CD4-positive, alpha-beta T cell (primary cell): ENCODE measurements around the gene CCDC107. TPM values are rescaled to one million over a fixed set of nuclear protein-coding genes. Genes with fewer than 3 reads are reported as not detected.

Source experiments
- ATAC-seq: fragments of 200-7000 bp; cut with Tn5 transposase; one replicate; pipeline ENCODE4 v1.10.0; 2022; ENCODE audit warnings: mild to moderate bottlenecking; ENCODE audit not compliant: poor library complexity
- CTCF ChIA-PET: fragments of 350-600 bp; sonication (Branson Sonifier 250); formaldehyde crosslinking; loops from one replicate; lab custom pipeline; 2021; ENCODE audit warnings: antibody characterized with exemption, inconsistent platforms; lab: Charles Lee
- POLR2A ChIA-PET: fragments of 350-600 bp; sonication (Branson Sonifier 250); formaldehyde crosslinking; loops from one replicate; lab custom pipeline; 2021; ENCODE audit warnings: antibody characterized with exemption, inconsistent platforms; lab: Charles Lee
- DNase-seq, 14 experiments: peaks; one replicate each; pipeline ENCODE4 v3.0.0-alpha.2; 2013 to 2020; ENCODE audit warnings: mixed read lengths in 2 of 14
- H3K27ac ChIP-seq, 2 donors: one replicate each; pipeline versions ENCODE4 v1.5.1 to v1.7.0; 2013; ENCODE audit warnings: low read length in 2 of 2, low read depth in 1 of 2, mild to moderate bottlenecking in 1 of 2
- H3K27me3 ChIP-seq, 2 experiments: 1 replicate in 1 of 2; 2 replicates in 1 of 2; pipeline versions ENCODE4 v1.6.1 to v1.7.0; 2013; ENCODE audit warnings: low read length in 2 of 2, control low read depth in 1 of 2, mild to moderate bottlenecking in 1 of 2, moderate library complexity in 1 of 2; ENCODE audit not compliant: insufficient read depth in 2 of 2, control insufficient read depth in 1 of 2
- H3K36me3 ChIP-seq: one replicate; pipeline ENCODE4 v1.6.1; 2013; ENCODE audit warnings: low read length, control low read depth; ENCODE audit not compliant: insufficient read depth
- H3K4me1 ChIP-seq: one replicate; pipeline ENCODE4 v1.6.1; 2013; ENCODE audit warnings: low read length, control low read depth; ENCODE audit not compliant: insufficient read depth
- H3K4me3 ChIP-seq: one replicate; pipeline ENCODE4 v1.5.1; 2013; ENCODE audit warnings: mild to moderate bottlenecking, low read length, moderate library complexity
- H3K9me3 ChIP-seq, 2 experiments: 1 replicate in 1 of 2; 2 replicates in 1 of 2; pipeline versions ENCODE4 v1.6.1 to v1.7.0; 2013; ENCODE audit warnings: low read length in 2 of 2, mild to moderate bottlenecking in 2 of 2, control low read depth in 1 of 2, moderate library complexity in 1 of 2; ENCODE audit not compliant: control insufficient read depth in 1 of 2, insufficient read depth in 1 of 2
- H3K27ac Mint-ChIP-seq: one replicate; pipeline ENCODE4 v1.8.0; 2020; ENCODE audit warnings: mixed read lengths
- H3K27me3 Mint-ChIP-seq: one replicate; pipeline ENCODE4 v1.8.0; 2021; ENCODE audit warnings: mixed read lengths
- H3K36me3 Mint-ChIP-seq: one replicate; pipeline ENCODE4 v1.8.0; 2021; ENCODE audit warnings: low read depth, mixed read lengths
- H3K4me1 Mint-ChIP-seq: one replicate; pipeline ENCODE4 v1.8.0; 2021; ENCODE audit warnings: low read depth, mixed read lengths
- H3K4me3 Mint-ChIP-seq: one replicate; pipeline ENCODE4 v1.8.0; 2020; ENCODE audit warnings: mild to moderate bottlenecking, mixed read lengths
- H3K9me3 Mint-ChIP-seq: one replicate; pipeline ENCODE4 v1.8.0; 2020; ENCODE audit warnings: mixed read lengths
- CTCF ChIP-seq: fragments of 200-600 bp; IDR thresholded peaks from one replicate; pipeline ENCODE4 v1.8.0; 2022; ENCODE audit warnings: antibody characterized with exemption, mild to moderate bottlenecking
- intact Hi-C, 2 experiments: fragments of 100-400 bp; cut with DNase I in 1 of 2; cut with micrococcal nuclease in 1 of 2; formaldehyde crosslinking; loops; one replicate each; pipeline versions ENCODE4 v1.15.1 to v1.9.0; 2023 to 2025; cut with DNase I, micrococcal nuclease
- total RNA-seq, 174 experiments: library from RNA in 2 of 174; stranded (reverse) in 2 of 174; gene quantifications; one replicate each; pipeline ENCODE4 v1.2.3 and lab custom pipeline; 2021 to 2026

CCDC107 gene
- total RNA-seq, 2 experiments from 2014 or later: 10.2 TPM

- H3K9me3 Mint-ChIP-seq: no peaks in the 10 kb centered on the region
- H3K4me1 Mint-ChIP-seq: peaks cover 28% of the 10 kb centered on the region
- no peak for TF ChIP-seq CTCF
- no peak overlapping the region for H3K27ac ChIP-seq
- ChIA-PET POLR2A (interaction anchor here (0.8 to 2.3 kb wide), 10 partner anchors 25 to 58 kb away, joined by 3 to 10 read pairs (median 6); partner anchors contain the start of genes ARHGEF39, CCDC107, CREB3 and RMRP), CTCF (interaction anchor here (1.2 to 1.8 kb wide), 3 partner anchors 24 to 73 kb away, joined by 3 to 5 read pairs (median 3); no protein-coding TSS in a partner anchor)
- no peaks in the 10 kb centered on the region for H3K27me3 Mint-ChIP-seq
- no peaks in the 10 kb centered on the region for H3K9me3 ChIP-seq
- H3K27ac Mint-ChIP-seq: no peak overlapping the region
- H3K4me3 ChIP-seq: peak overlapping the region; percentile 88
- H3K27me3 ChIP-seq: no peaks in the 10 kb centered on the region
- intact Hi-C loops: no loop called here
- ATAC-seq: no peak
- no peaks in the 10 kb centered on the region for H3K36me3 ChIP-seq
- DNase-seq: no peak
- peaks cover 26% of the 10 kb centered on the region for H3K4me1 ChIP-seq
- peak overlapping the region; percentile 82 for H3K4me3 Mint-ChIP-seq
- H3K36me3 Mint-ChIP-seq: no peaks in the 10 kb centered on the region
These were observed 32.2 kb downstream of the CCDC107 start for GRCh38 chr9:35690294-35690613.

- ChIA-PET POLR2A (interaction anchor here (0.7 to 2.3 kb wide), 12 partner anchors 13 to 71 kb away, joined by 3 to 10 read pairs (median 4); partner anchors contain the start of genes ARHGEF39, CCDC107, CREB3 and RMRP), CTCF (interaction anchor here (1.2 to 1.8 kb wide), 3 partner anchors 23 to 74 kb away, joined by 3 to 5 read pairs (median 3); no protein-coding TSS in a partner anchor)
- intact Hi-C loops: no loop called here
- H3K27me3 ChIP-seq: no peaks in the 10 kb centered on the region
- H3K27ac ChIP-seq: peak overlapping the region; percentile 40 to 55
- Mint-ChIP-seq H3K9me3 (no peaks in the 10 kb centered on the region), H3K4me3 (peak overlapping the region; percentile 92), H3K4me1 (peaks cover 28% of the 10 kb centered on the region), H3K27ac (peak overlapping the region; percentile 73), H3K36me3 (no peaks in the 10 kb centered on the region), H3K27me3 (no peaks in the 10 kb centered on the region)
- TF ChIP-seq CTCF: no peak
- peak; percentile 63 for ATAC-seq
- H3K9me3 ChIP-seq: no peaks in the 10 kb centered on the region
- peak in 8 of 14 experiments; percentile 12 to 57 (median 38) for DNase-seq
- peaks cover 26% of the 10 kb centered on the region for H3K4me1 ChIP-seq
- H3K4me3 ChIP-seq: peak overlapping the region; percentile 88
- no peaks in the 10 kb centered on the region for H3K36me3 ChIP-seq
These were observed 32.7 kb downstream of the CCDC107 start for GRCh38 chr9:35690614-35691333.

GRCh38 chr9:35691334-35691650 lies 33.2 kb downstream of the CCDC107 start:
- peaks cover 27% of the 10 kb centered on the region for H3K4me1 ChIP-seq

More at GRCh38 chr9:35691334-35691650, 33.2 kb downstream of the CCDC107 start:
- Mint-ChIP-seq H3K4me1 (peaks cover 30% of the 10 kb centered on the region), H3K9me3 (no peaks in the 10 kb centered on the region), H3K27ac (peak overlapping the region; percentile 73), H3K4me3 (peak overlapping the region; percentile 92), H3K36me3 (no peaks in the 10 kb centered on the region), H3K27me3 (no peaks in the 10 kb centered on the region)
- Histone ChIP-seq H3K27me3 (no peaks in the 10 kb centered on the region), H3K4me3 (peak overlapping the region; percentile 88), H3K27ac (peak overlapping the region; percentile 40 to 55), H3K9me3 (no peaks in the 10 kb centered on the region), H3K36me3 (no peaks in the 10 kb centered on the region)
- ATAC-seq (no peak), DNase-seq (no peak)
- intact Hi-C loops: no loop called here
- ChIA-PET POLR2A (interaction anchor here (0.7 to 2.3 kb wide), 13 partner anchors 11 to 72 kb away, joined by 3 to 10 read pairs (median 4); partner anchors contain the start of genes ARHGEF39, CCDC107, RMRP and SIT1), CTCF (interaction anchor here (1.2 to 1.8 kb wide), 3 partner anchors 23 to 75 kb away, joined by 3 to 5 read pairs (median 3); no protein-coding TSS in a partner anchor)
- TF ChIP-seq CTCF: no peak
